Peyer's patch (tissue), 4 donors: ENCODE results near the gene MYMK. TPM values are rescaled to one million over a fixed set of nuclear protein-coding genes. Genes with fewer than 3 reads are reported as not detected.
A peak's percentile ranks its signal among the peaks of the same experiment; 100 is the strongest.

Experiments used
- DNase-seq, 3 donors: peaks; one replicate each; pipeline ENCODE4 v3.0.0-alpha.2; 2017 to 2019
- H3K27ac ChIP-seq, 4 donors: fragments of 200-600 bp; sonication (generic); one replicate each; pipeline ENCODE4 v1.5.1; 2016 to 2019
- H3K27me3 ChIP-seq, 2 donors: fragments of 200-600 bp; sonication (generic); one replicate each; pipeline ENCODE4 v1.5.1; 2019
- H3K36me3 ChIP-seq, 3 donors: fragments of 200-600 bp; sonication (generic); one replicate each; pipeline ENCODE4 v1.5.1; 2016 to 2019
- H3K4me1 ChIP-seq, 4 donors: fragments of 200-600 bp; sonication (generic); one replicate each; pipeline ENCODE4 v1.5.1; 2016 to 2019
- H3K4me3 ChIP-seq, 4 donors: fragments of 200-600 bp; sonication (generic); 1 replicate in 3 of 4; 2 replicates in 1 of 4; pipeline ENCODE4 v1.5.1; 2016 to 2019; ENCODE audit warnings: mild to moderate bottlenecking in 1 of 4
- H3K9me3 ChIP-seq, 4 donors: fragments of 200-600 bp; sonication (generic); one replicate each; pipeline ENCODE4 v1.5.1; 2016 to 2019; ENCODE audit warnings: mild to moderate bottlenecking in 1 of 4
- CTCF ChIP-seq, 6 experiments: fragments of 450-650 bp in 4 of 6; fragments of 200-600 bp in 2 of 6; sonication (generic) in 1 of 6; IDR thresholded peaks; one replicate each; pipeline ENCODE4 v1.5.1; 2017 to 2019; ENCODE audit warnings: antibody characterized with exemption in 6 of 6, mild to moderate bottlenecking in 3 of 6, moderate library complexity in 1 of 6
- POLR2A ChIP-seq, 2 donors: fragments of 450-650 bp; IDR thresholded peaks; one replicate each; pipeline ENCODE4 v1.5.1; 2017; ENCODE audit warnings: antibody characterized with exemption in 2 of 2, mild to moderate bottlenecking in 2 of 2, moderate library complexity in 2 of 2
- total RNA-seq, 4 donors: library from RNA; depleted of rRNA; stranded (reverse); fragments of >200 nt; gene quantifications; one replicate each; pipeline ENCODE4 v1.1.0, GENCODE V29; 2016

The MYMK gene
- total RNA-seq, 4 donors from 2014 or later: not detected

DNA sequence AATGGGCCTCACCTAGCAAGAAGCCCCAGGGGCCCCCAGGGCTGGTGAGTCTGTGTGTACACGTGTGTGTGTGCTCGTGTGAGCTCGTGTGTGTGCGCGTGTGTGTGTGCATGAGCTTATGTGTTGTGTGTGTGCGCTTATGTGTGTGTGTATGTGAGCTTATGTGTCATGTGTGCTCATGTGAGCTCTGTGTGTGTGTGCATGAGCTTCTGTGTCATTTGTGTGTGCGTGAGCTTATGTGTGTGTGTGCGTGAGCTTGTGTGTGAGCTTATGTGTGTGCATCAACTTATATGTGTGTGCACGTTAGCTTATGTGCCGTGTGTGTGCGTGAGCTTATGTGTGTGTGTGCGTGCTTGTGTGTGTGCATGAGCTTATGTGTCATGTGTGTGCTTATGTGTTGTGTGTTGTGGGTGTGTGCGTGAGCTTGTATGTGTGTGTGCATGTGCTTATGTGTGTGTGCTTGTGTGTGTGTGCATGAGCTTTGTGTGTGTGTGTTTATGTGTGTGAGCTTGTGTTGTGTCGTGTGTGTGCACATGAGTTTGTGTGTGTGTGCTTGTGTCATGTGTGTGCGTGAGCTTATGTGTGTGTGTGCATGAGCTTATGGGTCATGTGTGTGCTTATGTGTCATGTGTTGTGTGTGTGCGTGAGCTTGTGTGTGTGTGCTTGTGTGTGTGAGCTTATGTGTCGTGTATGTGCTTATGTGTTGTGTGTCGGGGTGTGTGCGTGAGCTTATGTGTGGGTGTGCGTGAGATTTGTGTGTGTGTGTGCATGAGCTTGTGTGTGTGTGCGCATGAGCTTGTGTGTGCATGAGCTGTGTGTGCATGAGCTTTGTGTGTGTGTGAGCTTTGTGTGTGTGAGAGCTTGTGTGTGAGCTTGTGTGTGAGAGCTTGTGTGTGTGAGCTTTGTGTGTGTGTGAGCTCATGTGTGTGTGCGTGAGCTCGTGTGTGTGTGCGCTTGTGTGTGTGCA is 29.1 kb downstream of the MYMK start:
- Histone ChIP-seq H3K27ac (no peak overlapping the region), H3K27me3 (peaks cover 0 to 5% of the 10 kb centered on the region in 2 donors), H3K36me3 (no peaks in the 10 kb centered on the region), H3K4me3 (no peak overlapping the region), H3K9me3 (no peaks in the 10 kb centered on the region), H3K4me1 (peaks cover 0 to 6% (median 0%) of the 10 kb centered on the region in 4 donors)
- TF ChIP-seq POLR2A (IDR thresholded peaks at IDR 0.05): no peak
- no peak for TF ChIP-seq CTCF (IDR thresholded peaks at IDR 0.05)
- DNase-seq: no peak

GRCh38 chr9:133494636-133495326 is 30.0 kb downstream of the MYMK start:
- DNase-seq: no peak
- Histone ChIP-seq H3K4me1 (peaks cover 0 to 6% (median 0%) of the 10 kb centered on the region in 4 donors), H3K36me3 (no peaks in the 10 kb centered on the region), H3K27me3 (peaks cover 0 to 5% of the 10 kb centered on the region in 2 donors), H3K4me3 (no peak overlapping the region), H3K27ac (no peak overlapping the region), H3K9me3 (no peaks in the 10 kb centered on the region)
- no peak for TF ChIP-seq POLR2A (IDR thresholded peaks at IDR 0.05)

DNA sequence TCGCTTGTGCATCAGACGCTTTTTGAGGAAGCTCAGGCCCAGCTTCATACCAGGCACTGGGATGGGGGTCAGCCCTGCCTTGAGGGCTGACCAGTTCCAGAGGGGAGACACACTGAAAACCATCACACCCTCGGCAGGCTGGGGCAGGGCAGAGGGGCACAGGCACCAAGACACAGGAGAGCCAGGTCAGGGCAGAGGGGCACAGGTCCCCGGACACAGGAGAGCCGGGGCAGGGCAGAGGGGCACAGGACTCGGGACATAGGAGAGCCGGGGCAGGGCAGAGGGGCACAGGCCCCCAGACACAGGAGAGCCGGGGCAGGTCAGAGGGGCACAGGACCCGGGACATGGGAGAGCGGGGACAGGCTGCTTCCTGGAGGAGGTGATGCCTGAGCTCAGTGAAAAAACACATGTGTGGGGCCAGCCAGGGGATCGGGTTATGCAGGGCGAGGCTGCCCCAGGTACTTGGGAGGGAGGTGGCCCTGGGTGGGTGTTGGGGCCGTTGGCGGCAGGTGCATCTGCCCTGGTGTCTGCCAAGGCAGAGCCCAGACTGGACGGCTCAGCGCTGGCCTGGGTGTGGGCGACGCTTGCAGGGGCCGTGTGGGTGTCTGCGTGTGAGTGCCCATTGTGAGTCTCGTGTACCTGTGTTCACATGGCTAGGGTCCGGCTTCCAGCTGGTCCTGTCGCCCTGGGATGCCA is 30.8 kb downstream of the MYMK start:
- H3K27me3 ChIP-seq: peaks cover 0 to 5% of the 10 kb centered on the region in 2 donors
- H3K9me3 ChIP-seq: no peaks in the 10 kb centered on the region
- H3K27ac ChIP-seq: no peak overlapping the region
- TF ChIP-seq POLR2A (IDR thresholded peaks at IDR 0.05) (no peak), CTCF (IDR thresholded peaks at IDR 0.05) (no peak)
- DNase-seq: no peak
- peaks cover 0 to 6% (median 0%) of the 10 kb centered on the region in 4 donors for H3K4me1 ChIP-seq
- H3K36me3 ChIP-seq: no peaks in the 10 kb centered on the region
- no peak overlapping the region for H3K4me3 ChIP-seq

DNA sequence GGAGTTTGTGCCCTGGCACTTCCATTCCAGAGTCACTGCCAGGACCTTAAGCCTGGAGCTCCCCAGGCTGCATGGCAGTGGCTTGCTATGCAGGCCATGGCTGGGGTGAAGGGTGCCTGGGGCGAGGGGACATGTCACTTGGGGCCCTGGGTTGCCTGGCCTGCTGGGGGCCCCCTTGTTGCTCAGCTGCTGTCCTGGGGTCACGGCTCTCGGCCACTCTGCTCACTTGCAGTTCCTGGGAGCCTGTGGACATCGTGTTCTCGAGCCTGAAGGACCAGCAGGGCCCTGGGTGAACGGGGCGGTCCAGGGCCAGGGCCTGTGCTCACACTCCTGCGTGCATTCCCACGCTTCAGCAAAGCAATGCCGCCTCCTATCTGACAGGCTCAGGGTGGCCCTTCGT is 31.3 kb downstream of the MYMK start:
- Histone ChIP-seq H3K36me3 (no peaks in the 10 kb centered on the region), H3K27me3 (peaks cover 0 to 5% of the 10 kb centered on the region in 2 donors), H3K9me3 (no peaks in the 10 kb centered on the region), H3K4me1 (peaks cover 0 to under 1% (median 0%) of the 10 kb centered on the region in 4 donors), H3K4me3 (no peak overlapping the region), H3K27ac (peak overlapping the region in 2 of 4 donors; percentile 30 to 68)
- DNase-seq: no peak
- TF ChIP-seq CTCF (IDR thresholded peaks at IDR 0.05): no peak
- no peak for TF ChIP-seq POLR2A (IDR thresholded peaks at IDR 0.05)

DNA sequence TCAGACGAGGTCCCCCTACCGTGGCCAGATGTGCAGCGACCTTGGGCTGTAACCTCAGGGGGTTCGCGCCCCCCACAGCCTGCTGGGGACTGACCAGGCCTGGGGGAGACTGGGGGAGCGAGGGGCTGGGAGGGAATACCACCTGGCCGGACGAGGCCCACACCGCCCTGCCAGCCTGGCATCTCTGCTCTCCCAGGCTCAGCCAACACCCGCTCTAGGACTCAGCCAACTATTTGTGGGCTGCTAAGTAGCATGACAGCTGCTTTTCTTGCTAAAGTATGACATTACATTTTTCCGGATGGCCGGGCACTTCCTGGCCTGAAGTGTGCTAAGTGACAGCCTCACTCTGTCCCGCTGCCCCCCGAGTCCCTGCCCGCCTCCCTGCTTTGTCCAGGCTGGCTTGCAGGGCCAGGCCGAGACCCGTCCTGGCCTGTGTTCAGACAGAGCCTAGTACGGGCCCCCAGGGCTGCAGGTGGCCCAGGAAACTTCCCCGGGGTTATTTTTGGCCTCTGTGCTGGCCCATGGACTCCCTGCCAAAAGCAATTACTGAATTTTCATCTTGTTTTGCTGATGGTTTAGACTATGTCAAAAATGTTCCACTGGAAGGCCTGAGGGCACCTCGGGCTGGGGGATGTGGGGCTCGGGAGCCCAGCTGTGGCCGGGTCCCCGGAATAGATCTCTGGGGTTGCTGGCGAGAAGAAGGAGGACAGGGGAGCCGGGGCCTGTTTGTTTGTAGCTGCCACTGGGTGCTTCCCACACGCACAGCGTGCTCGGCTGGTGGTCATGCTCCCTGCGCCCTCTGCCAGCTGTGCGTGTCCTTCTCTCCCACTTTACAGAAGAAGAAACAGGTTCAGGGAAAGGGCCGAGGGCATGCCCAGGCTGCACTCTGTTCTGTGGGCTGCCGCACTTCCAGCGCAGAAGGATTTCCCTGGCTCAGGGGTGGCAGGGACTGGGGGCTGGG is 32.4 kb downstream of the MYMK start:
- no peaks in the 10 kb centered on the region for H3K9me3 ChIP-seq
- peak overlapping the region; percentile 13 to 68 (median 28) for H3K27ac ChIP-seq
- H3K36me3 ChIP-seq: no peaks in the 10 kb centered on the region
- no peaks in the 10 kb centered on the region for H3K4me1 ChIP-seq
- peaks cover 0 to 5% of the 10 kb centered on the region in 2 donors for H3K27me3 ChIP-seq
- no peak for TF ChIP-seq POLR2A (IDR thresholded peaks at IDR 0.05)
- no peak for TF ChIP-seq CTCF (IDR thresholded peaks at IDR 0.05)
- DNase-seq: no peak
- no peak overlapping the region for H3K4me3 ChIP-seq
